Measurements from ENCODE around the gene CRELD1.
A peak's percentile ranks its signal among the peaks of the same experiment; 100 is the strongest.

Gene CRELD1

GRCh38 chr3:9994086-9994844 lies 60.6 kb downstream of the CRELD1 start:
- 0 out of 2 replicates have a peak overlapping the region, but pooled peaks have one; percentile 12 for H3K4me3 ChIP-seq (ENCODE audit: low read depth, low read length)

More at GRCh38 chr3:9994086-9994844, 60.6 kb downstream of the CRELD1 start:
- no peak for TF ChIP-seq CTCF (IDR thresholded peaks at IDR 0.05; ENCODE audit: low read depth, low read length)

Measured in WI38 (cell line).